ENCODE measurements around the gene ME3. TPM values are rescaled to one million over a fixed set of nuclear protein-coding genes. Genes with fewer than 3 reads are reported as not detected.

The ME3 gene
- total RNA-seq, 1 experiment from 2014 or later: 0.30 TPM

DNA sequence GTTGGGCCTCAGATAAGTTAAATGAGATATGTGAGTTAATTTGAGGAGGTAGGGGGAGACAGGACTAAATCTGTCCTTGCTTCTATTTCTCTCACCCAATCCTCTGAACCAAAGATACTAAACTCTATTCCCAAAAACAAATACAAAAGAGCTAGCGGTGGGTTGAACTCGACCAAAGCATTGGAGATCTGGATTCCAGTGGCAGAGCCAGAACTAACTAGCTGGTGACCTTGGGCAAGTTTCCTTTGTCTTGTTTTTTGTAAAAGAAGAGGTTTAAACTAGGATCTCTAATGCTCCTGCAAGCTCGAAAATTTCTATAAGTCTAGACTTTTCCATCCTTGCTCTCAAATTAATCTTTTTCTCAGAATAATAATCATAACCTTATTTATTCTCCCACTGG, 1.5 kb downstream of the ME3 start:
- H3K9me3 ChIP-seq (ENCODE audit: control insufficient read depth in 1 of 2, insufficient read depth in 1 of 2, low read depth in 1 of 2, low read length in 2 of 2): no peaks in the 10 kb centered on the region
- intact Hi-C loops (cut with micrococcal nuclease): no loop called here

DNA sequence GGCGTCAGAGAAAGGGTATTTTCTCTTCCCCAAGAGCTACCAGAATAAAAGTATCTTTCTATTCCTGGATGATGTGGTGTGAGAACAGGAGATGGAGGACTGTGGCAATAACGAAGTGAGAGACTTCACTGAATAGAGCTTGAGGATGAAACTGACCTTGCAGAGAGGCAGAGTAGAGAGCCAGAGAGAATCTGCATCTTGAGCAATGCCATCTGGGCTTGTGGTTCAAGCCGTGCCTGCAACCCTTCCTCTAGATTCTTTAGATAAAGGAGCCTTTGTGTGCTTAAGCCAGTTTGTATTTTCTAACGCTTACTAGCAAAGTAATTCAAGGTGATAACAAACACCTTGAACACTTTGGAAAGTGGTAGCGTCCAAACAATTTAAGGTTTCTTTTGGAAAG, 2.2 kb downstream of the ME3 start:
- Histone ChIP-seq H3K9me3 (ENCODE audit: control insufficient read depth in 1 of 2, insufficient read depth in 1 of 2, low read depth in 1 of 2, low read length in 2 of 2) (no peaks in the 10 kb centered on the region), H3K4me3 (replicated peaks in 1 of 2; ENCODE audit: low read depth in 1 of 2, low read length in 2 of 2) (no peak overlapping the region), H2AFZ (ENCODE audit: low read depth, low read length, poor library complexity, severe bottlenecking) (no peak overlapping the region), H3K27ac (ENCODE audit: low read depth, low read length) (no peak overlapping the region), H3K9me2 (ENCODE audit: insufficient read depth) (no peaks in the 10 kb centered on the region), H3K36me3 (ENCODE audit: control insufficient read depth in 1 of 2, insufficient read depth in 2 of 2, low read length in 2 of 2) (no peaks in the 10 kb centered on the region), H3K9ac (ENCODE audit: low read length) (no peak overlapping the region), H3K27me3 (ENCODE audit: insufficient read depth, low read length) (no peaks in the 10 kb centered on the region), H3K4me1 (ENCODE audit: control insufficient read depth in 1 of 2, insufficient read depth in 2 of 2, low read length in 2 of 2) (peaks cover 0 to 9% of the 10 kb centered on the region in 2 experiments; a peak in 3 of 4 replicates), H4K20me1 (ENCODE audit: insufficient read depth) (no peaks in the 10 kb centered on the region), H3K4me2 (ENCODE audit: low read length) (no peak overlapping the region), H3K79me2 (ENCODE audit: insufficient read depth, low read length) (no peaks in the 10 kb centered on the region)
- DNase-seq (ENCODE audit: low read depth, low spot score) (no peak), ATAC-seq (no peak)
- no peak for TF ChIP-seq EZH2phosphoT487 (IDR thresholded peaks at IDR 0.05; ENCODE audit: borderline replicate concordance)
- no peak for TF ChIP-seq RAD21 (IDR thresholded peaks at IDR 0.05; ENCODE audit: low read depth)
- no peak for TF ChIP-seq EZH2 (IDR thresholded peaks at IDR 0.05)
- TF ChIP-seq JUND (IDR thresholded peaks at IDR 0.05): no peak
- TF ChIP-seq, protein P1, sequence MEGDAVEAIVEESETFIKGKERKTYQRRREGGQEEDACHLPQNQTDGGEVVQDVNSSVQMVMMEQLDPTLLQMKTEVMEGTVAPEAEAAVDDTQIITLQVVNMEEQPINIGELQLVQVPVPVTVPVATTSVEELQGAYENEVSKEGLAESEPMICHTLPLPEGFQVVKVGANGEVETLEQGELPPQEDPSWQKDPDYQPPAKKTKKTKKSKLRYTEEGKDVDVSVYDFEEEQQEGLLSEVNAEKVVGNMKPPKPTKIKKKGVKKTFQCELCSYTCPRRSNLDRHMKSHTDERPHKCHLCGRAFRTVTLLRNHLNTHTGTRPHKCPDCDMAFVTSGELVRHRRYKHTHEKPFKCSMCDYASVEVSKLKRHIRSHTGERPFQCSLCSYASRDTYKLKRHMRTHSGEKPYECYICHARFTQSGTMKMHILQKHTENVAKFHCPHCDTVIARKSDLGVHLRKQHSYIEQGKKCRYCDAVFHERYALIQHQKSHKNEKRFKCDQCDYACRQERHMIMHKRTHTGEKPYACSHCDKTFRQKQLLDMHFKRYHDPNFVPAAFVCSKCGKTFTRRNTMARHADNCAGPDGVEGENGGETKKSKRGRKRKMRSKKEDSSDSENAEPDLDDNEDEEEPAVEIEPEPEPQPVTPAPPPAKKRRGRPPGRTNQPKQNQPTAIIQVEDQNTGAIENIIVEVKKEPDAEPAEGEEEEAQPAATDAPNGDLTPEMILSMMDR (IDR thresholded peaks at IDR 0.05 in 2 of 3, conservative IDR thresholded peaks at IDR 0.05 in 1 of 3; ENCODE audit: borderline replicate concordance in 1 of 3, insufficient read depth in 1 of 3, low read depth in 2 of 3, low read length in 2 of 3): no peak
- no peak for TF ChIP-seq SIN3A (IDR thresholded peaks at IDR 0.05; ENCODE audit: low read depth)
- TF ChIP-seq, protein P2, sequence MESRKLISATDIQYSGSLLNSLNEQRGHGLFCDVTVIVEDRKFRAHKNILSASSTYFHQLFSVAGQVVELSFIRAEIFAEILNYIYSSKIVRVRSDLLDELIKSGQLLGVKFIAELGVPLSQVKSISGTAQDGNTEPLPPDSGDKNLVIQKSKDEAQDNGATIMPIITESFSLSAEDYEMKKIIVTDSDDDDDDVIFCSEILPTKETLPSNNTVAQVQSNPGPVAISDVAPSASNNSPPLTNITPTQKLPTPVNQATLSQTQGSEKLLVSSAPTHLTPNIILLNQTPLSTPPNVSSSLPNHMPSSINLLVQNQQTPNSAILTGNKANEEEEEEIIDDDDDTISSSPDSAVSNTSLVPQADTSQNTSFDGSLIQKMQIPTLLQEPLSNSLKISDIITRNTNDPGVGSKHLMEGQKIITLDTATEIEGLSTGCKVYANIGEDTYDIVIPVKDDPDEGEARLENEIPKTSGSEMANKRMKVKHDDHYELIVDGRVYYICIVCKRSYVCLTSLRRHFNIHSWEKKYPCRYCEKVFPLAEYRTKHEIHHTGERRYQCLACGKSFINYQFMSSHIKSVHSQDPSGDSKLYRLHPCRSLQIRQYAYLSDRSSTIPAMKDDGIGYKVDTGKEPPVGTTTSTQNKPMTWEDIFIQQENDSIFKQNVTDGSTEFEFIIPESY (IDR thresholded peaks at IDR 0.05; ENCODE audit: extremely low read depth, insufficient replicate concordance, low read length): no peak
- no peak for TF ChIP-seq YY1 (IDR thresholded peaks at IDR 0.05; ENCODE audit: extremely low read depth, insufficient replicate concordance, low read depth, low read length)
- no peak for TF ChIP-seq ZFX (IDR thresholded peaks at IDR 0.05)
- TF ChIP-seq CBX3 (IDR thresholded peaks at IDR 0.05; ENCODE audit: low read depth): no peak
- TF ChIP-seq SRF (IDR thresholded peaks at IDR 0.05; ENCODE audit: low read depth): no peak
- TF ChIP-seq, protein P3, sequence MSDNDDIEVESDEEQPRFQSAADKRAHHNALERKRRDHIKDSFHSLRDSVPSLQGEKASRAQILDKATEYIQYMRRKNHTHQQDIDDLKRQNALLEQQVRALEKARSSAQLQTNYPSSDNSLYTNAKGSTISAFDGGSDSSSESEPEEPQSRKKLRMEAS (IDR thresholded peaks at IDR 0.05): no peak
- no peak for TF ChIP-seq CEBPB (IDR thresholded peaks at IDR 0.05; ENCODE audit: low read depth)
- no TSS peak for BruUV-seq (replicated peaks)
- POLR2A ChIA-PET: no interaction called here
- CTCF ChIA-PET: no interaction called here
- intact Hi-C loops (cut with micrococcal nuclease): no loop called here
- RAD21 ChIA-PET (ENCODE audit: low non-redundant PET in 1 of 2, low total read pairs in 2 of 2, uncharacterized antibody in 2 of 2, unreplicated experiment in 2 of 2): no interaction called here

More for the DNA sequence above, 1.5 kb downstream of the ME3 start:
- Histone ChIP-seq H3K36me3 (ENCODE audit: control insufficient read depth in 1 of 2, insufficient read depth in 2 of 2, low read length in 2 of 2) (no peaks in the 10 kb centered on the region), H3K4me1 (ENCODE audit: control insufficient read depth in 1 of 2, insufficient read depth in 2 of 2, low read length in 2 of 2) (peaks cover 0 to 9% of the 10 kb centered on the region in 2 experiments; a peak in 3 of 4 replicates), H3K27me3 (ENCODE audit: insufficient read depth, low read length) (no peaks in the 10 kb centered on the region), H3K4me2 (ENCODE audit: low read length) (peak overlapping the region; percentile 67), H2AFZ (ENCODE audit: low read depth, low read length, poor library complexity, severe bottlenecking) (peak overlapping the region; percentile 96), H3K9ac (ENCODE audit: low read length) (no peak overlapping the region), H4K20me1 (ENCODE audit: insufficient read depth) (no peaks in the 10 kb centered on the region), H3K27ac (ENCODE audit: low read depth, low read length) (no peak overlapping the region), H3K79me2 (ENCODE audit: insufficient read depth, low read length) (no peaks in the 10 kb centered on the region), H3K9me2 (ENCODE audit: insufficient read depth) (no peaks in the 10 kb centered on the region), H3K4me3 (replicated peaks in 1 of 2; ENCODE audit: low read depth in 1 of 2, low read length in 2 of 2) (no peak overlapping the region)
- ChIA-PET RAD21 (ENCODE audit: low non-redundant PET in 1 of 2, low total read pairs in 2 of 2, uncharacterized antibody in 2 of 2, unreplicated experiment in 2 of 2) (interaction anchor here in 1 of 2 experiments (0.6 kb wide), 1 partner anchor 23 kb away, joined by 3 read pairs; no protein-coding TSS in a partner anchor), CTCF (no interaction called here), POLR2A (no interaction called here)
- no TSS peak for BruUV-seq (replicated peaks)
- no peak for TF ChIP-seq SRF (IDR thresholded peaks at IDR 0.05; ENCODE audit: low read depth)
- DNase-seq (ENCODE audit: low read depth, low spot score) (no peak), ATAC-seq (no peak)

Data from HCT116 (cell line).